GM12878 (cell line): ENCODE measurements around the gene CEP97. TPM values are rescaled to one million over a fixed set of nuclear protein-coding genes. Genes with fewer than 3 reads are reported as not detected.

Source experiments
- BMI1 ChIP-seq: fragments of 450-650 bp; IDR thresholded peaks from 2 replicates; pipeline ENCODE4 v1.6.1; 2016; ENCODE audit warnings: mild to moderate bottlenecking, moderate library complexity, borderline replicate concordance
- EED ChIP-seq: sonication (generic); IDR thresholded peaks from 2 replicates; pipeline ENCODE4 v1.6.1; 2016; ENCODE audit warnings: antibody characterized with exemption, low read depth
- EP300 ChIP-seq, 2 experiments: fragments of 150-350 bp in 1 of 2; IDR thresholded peaks; 2 replicates each; pipeline ENCODE4 v1.6.1; 2011 to 2012; ENCODE audit warnings: low read depth in 2 of 2, low read length in 2 of 2, borderline replicate concordance in 1 of 2, improper control_type of control experiment in 1 of 2, inconsistent platforms in 1 of 2; ENCODE audit not compliant: control insufficient read depth in 1 of 2
- EZH2 ChIP-seq: IDR thresholded peaks from 2 replicates; pipeline ENCODE4 v1.6.1; 2012; ENCODE audit warnings: low read depth, mild to moderate bottlenecking, control low read depth, inconsistent platforms, low read length, borderline replicate concordance; ENCODE audit not compliant: control insufficient read depth
- FOS ChIP-seq: IDR thresholded peaks from 3 replicates; pipeline ENCODE4 v1.6.1; 2011; ENCODE audit warnings: borderline replicate concordance; ENCODE audit not compliant: insufficient read length; ENCODE audit errors: extremely low read depth
- FOXM1 ChIP-seq: IDR thresholded peaks from 2 replicates; pipeline ENCODE4 v1.6.1; 2012; ENCODE audit warnings: low read depth, mild to moderate bottlenecking, inconsistent platforms, low read length, moderate library complexity
- JUNB ChIP-seq: IDR thresholded peaks from 2 replicates; pipeline ENCODE4 v1.6.1; 2016; ENCODE audit warnings: antibody characterized with exemption, mild to moderate bottlenecking
- KAT2A ChIP-seq: conservative IDR thresholded peaks from 2 replicates; pipeline ENCODE4 v1.6.1; 2011; ENCODE audit warnings: low read depth, low read length; ENCODE audit not compliant: control insufficient read depth
- NFIC ChIP-seq: IDR thresholded peaks from 2 replicates; pipeline ENCODE4 v1.6.1; 2012; ENCODE audit warnings: low read depth, mild to moderate bottlenecking, inconsistent platforms, low read length, moderate library complexity
- PAX8 ChIP-seq: fragments of 450-650 bp; IDR thresholded peaks from 2 replicates; pipeline ENCODE4 v1.6.1; 2017; ENCODE audit warnings: mild to moderate bottlenecking, moderate library complexity
- POLR2A ChIP-seq: IDR thresholded peaks from 2 replicates; pipeline ENCODE4 v1.6.1; 2011; ENCODE audit warnings: low read depth, mild to moderate bottlenecking, low read length
- RAD21 ChIP-seq: IDR thresholded peaks from 2 replicates; pipeline ENCODE4 v1.6.1; 2011; ENCODE audit warnings: mild to moderate bottlenecking, low read depth, low read length, moderate library complexity; ENCODE audit not compliant: insufficient read depth
- RELA ChIP-seq: fragments of 450-650 bp; IDR thresholded peaks from 2 replicates; pipeline ENCODE4 v1.8.0; 2014; ENCODE audit warnings: borderline replicate concordance; ENCODE audit not compliant: partially characterized antibody
- SIN3A ChIP-seq: IDR thresholded peaks from 2 replicates; pipeline ENCODE4 v1.6.1; 2012; ENCODE audit warnings: low read depth, low read length, improper control_type of control experiment
- SMAD1 ChIP-seq: fragments of 450-650 bp; IDR thresholded peaks from 2 replicates; pipeline ENCODE4 v1.6.1; 2018; ENCODE audit warnings: mild to moderate bottlenecking, low read depth; ENCODE audit not compliant: partially characterized antibody
- SMAD5 ChIP-seq: IDR thresholded peaks from 2 replicates; pipeline ENCODE4 v1.6.1; 2016; ENCODE audit warnings: antibody characterized with exemption, low read depth
- SMARCA5 ChIP-seq: fragments of 450-650 bp; IDR thresholded peaks from 2 replicates; pipeline ENCODE4 v1.6.1; 2017; ENCODE audit warnings: mild to moderate bottlenecking
- SP1 ChIP-seq: IDR thresholded peaks from one replicate; pipeline ENCODE4 v1.6.1; 2011; ENCODE audit warnings: low read depth, low read length
- SREBF1 ChIP-seq: IDR thresholded peaks from 2 replicates; pipeline ENCODE4 v1.6.1; 2012; ENCODE audit warnings: mild to moderate bottlenecking, low read length
- SUZ12 ChIP-seq: fragments of 200-600 bp; sonication (generic); IDR thresholded peaks from one replicate; pipeline ENCODE4 v1.6.1; 2018; ENCODE audit warnings: antibody characterized with exemption, mild to moderate bottlenecking; ENCODE audit not compliant: unreplicated experiment
- TARDBP ChIP-seq: IDR thresholded peaks from 2 replicates; pipeline ENCODE4 v1.6.1; 2016; ENCODE audit warnings: borderline replicate concordance
- TBL1XR1 ChIP-seq: IDR thresholded peaks from 2 replicates; pipeline ENCODE4 v1.6.1; 2012; ENCODE audit warnings: low read depth, low read length, improper control_type of control experiment
- TCF7 ChIP-seq: IDR thresholded peaks from 2 replicates; pipeline ENCODE4 v1.6.1; 2014; ENCODE audit warnings: antibody characterized with exemption, borderline replicate concordance
- WRNIP1 ChIP-seq: IDR thresholded peaks from 2 replicates; pipeline ENCODE4 v1.6.1; 2011; ENCODE audit warnings: low read depth, low read length, improper control_type of control experiment, borderline replicate concordance
- polyA plus RNA-seq, 11 experiments: library from polyadenylated mRNA; depleted of rRNA in 4 of 11; unstranded in 6 of 11; stranded (reverse) in 5 of 11; fragments of >200 nt; fragmentation: Nextera tagmentation in 4 of 11; fragmentation: Illumina TruSeq in 1 of 11; extraction: Ambion mirVana in 4 of 11; extraction: Trizol in 1 of 11; gene quantifications; 1 replicate in 1 of 11; 2 replicates in 10 of 11; pipeline versions ENCODE4 v1.2.1 to v1.2.3, GENCODE V29; 2011 to 2016; ENCODE audit warnings: inconsistent platforms in 2 of 11, missing spikeins in 2 of 11, low read depth in 1 of 11
- total RNA-seq, 4 experiments: library from RNA; depleted of rRNA in 3 of 4; stranded (reverse); fragments of >200 nt in 3 of 4; fragmentation: Illumina TruSeq in 1 of 4; extraction: Trizol in 1 of 4; gene quantifications; 2 replicates each; pipeline versions ENCODE4 v1.2.1 to v1.2.3, GENCODE V29; 2013 to 2021
- TF ChIP-seq, protein P1 (sequence below): fragments of 450-650 bp; IDR thresholded peaks from 2 replicates; pipeline ENCODE4 v1.6.1; 2014; ENCODE audit warnings: mild to moderate bottlenecking
- TF ChIP-seq, protein P2 (sequence below): fragments of 450-650 bp; IDR thresholded peaks from 2 replicates; pipeline ENCODE4 v1.6.1; 2017; ENCODE audit warnings: low read depth, mild to moderate bottlenecking, moderate library complexity
- TF ChIP-seq, protein P3 (sequence below): IDR thresholded peaks from 2 replicates; pipeline ENCODE4 v1.6.1; 2012; ENCODE audit warnings: mild to moderate bottlenecking, low read depth, low read length

Gene CEP97
- total and polyA plus RNA-seq, 10 of the 15 experiments (the other 5 are each of a cell fraction or from before 2014, with no cell fraction given): 1.9 to 13.7 (median 5.8) TPM

DNA sequence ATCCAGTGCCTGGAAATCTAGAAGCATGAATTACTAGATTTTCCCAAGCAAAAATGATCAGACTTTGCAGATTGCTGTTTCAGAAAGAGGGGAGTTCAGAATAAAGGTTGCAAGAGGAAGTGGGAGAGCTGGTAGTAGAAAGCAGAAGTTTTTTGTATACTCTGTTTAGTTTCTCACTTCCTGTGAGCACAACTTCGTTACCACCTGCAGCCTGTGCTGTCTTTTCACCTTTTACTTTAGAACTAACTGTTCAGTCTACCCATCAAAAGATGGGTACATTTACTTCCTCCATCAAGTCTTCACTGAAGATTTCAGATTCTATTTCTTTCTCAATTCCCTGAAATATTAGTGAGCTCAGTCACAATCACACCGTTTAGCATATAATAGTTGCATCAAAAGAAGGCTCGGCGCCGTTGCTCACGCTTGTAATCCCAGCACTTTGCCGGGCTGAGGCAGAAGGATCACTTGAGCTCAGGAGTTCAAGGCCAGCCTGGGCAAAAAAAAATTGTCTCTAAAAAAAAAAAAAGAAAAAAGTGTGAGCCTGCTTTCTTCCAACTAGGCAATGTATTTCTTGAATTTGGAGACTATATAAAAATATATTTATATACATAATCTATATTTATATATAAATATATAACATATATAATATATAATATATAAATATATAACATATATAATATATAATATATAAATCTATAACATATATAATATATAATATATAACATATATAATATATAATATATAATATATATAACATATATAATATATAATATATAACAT lies 1.8 kb upstream of the CEP97 start (continued):
- TF ChIP-seq, protein P1, sequence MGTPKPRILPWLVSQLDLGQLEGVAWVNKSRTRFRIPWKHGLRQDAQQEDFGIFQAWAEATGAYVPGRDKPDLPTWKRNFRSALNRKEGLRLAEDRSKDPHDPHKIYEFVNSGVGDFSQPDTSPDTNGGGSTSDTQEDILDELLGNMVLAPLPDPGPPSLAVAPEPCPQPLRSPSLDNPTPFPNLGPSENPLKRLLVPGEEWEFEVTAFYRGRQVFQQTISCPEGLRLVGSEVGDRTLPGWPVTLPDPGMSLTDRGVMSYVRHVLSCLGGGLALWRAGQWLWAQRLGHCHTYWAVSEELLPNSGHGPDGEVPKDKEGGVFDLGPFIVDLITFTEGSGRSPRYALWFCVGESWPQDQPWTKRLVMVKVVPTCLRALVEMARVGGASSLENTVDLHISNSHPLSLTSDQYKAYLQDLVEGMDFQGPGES: no peak
- TF ChIP-seq FOS (no peak), SUZ12 (no peak), KAT2A (no peak), RAD21 (no peak), SIN3A (no peak), TARDBP (no peak), SP1 (no peak), EED (no peak), SMAD5 (no peak), SMARCA5 (peak; percentile 99), JUNB (no peak), POLR2A (no peak), BMI1 (no peak; the same call in 1 of the 2 replicates), SREBF1 (no peak), NFIC (peak; percentile 80), EP300 (IDR thresholded peaks at IDR 0.05; ENCODE audit: borderline replicate concordance in 1 of 2, control insufficient read depth in 1 of 2, low read depth in 2 of 2, low read length in 2 of 2) (peak in 1 of 2 experiments; percentile 81; a peak in 2 of 4 replicates), TBL1XR1 (no peak), TCF7 (no peak), RELA (no peak), EZH2 (no peak), SMAD1 (no peak), PAX8 (no peak), FOXM1 (peak; percentile 30; the same call in 1 of the 2 replicates), WRNIP1 (no peak)
- TF ChIP-seq, protein P2, sequence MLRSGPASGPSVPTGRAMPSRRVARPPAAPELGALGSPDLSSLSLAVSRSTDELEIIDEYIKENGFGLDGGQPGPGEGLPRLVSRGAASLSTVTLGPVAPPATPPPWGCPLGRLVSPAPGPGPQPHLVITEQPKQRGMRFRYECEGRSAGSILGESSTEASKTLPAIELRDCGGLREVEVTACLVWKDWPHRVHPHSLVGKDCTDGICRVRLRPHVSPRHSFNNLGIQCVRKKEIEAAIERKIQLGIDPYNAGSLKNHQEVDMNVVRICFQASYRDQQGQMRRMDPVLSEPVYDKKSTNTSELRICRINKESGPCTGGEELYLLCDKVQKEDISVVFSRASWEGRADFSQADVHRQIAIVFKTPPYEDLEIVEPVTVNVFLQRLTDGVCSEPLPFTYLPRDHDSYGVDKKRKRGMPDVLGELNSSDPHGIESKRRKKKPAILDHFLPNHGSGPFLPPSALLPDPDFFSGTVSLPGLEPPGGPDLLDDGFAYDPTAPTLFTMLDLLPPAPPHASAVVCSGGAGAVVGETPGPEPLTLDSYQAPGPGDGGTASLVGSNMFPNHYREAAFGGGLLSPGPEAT: peak; percentile 68
- TF ChIP-seq, protein P3, sequence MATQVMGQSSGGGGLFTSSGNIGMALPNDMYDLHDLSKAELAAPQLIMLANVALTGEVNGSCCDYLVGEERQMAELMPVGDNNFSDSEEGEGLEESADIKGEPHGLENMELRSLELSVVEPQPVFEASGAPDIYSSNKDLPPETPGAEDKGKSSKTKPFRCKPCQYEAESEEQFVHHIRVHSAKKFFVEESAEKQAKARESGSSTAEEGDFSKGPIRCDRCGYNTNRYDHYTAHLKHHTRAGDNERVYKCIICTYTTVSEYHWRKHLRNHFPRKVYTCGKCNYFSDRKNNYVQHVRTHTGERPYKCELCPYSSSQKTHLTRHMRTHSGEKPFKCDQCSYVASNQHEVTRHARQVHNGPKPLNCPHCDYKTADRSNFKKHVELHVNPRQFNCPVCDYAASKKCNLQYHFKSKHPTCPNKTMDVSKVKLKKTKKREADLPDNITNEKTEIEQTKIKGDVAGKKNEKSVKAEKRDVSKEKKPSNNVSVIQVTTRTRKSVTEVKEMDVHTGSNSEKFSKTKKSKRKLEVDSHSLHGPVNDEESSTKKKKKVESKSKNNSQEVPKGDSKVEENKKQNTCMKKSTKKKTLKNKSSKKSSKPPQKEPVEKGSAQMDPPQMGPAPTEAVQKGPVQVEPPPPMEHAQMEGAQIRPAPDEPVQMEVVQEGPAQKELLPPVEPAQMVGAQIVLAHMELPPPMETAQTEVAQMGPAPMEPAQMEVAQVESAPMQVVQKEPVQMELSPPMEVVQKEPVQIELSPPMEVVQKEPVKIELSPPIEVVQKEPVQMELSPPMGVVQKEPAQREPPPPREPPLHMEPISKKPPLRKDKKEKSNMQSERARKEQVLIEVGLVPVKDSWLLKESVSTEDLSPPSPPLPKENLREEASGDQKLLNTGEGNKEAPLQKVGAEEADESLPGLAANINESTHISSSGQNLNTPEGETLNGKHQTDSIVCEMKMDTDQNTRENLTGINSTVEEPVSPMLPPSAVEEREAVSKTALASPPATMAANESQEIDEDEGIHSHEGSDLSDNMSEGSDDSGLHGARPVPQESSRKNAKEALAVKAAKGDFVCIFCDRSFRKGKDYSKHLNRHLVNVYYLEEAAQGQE: no peak
